ENCODE results near the gene UTY. TPM values are rescaled to one million over a fixed set of nuclear protein-coding genes. Genes with fewer than 3 reads are reported as not detected.

The UTY gene
- polyA plus RNA-seq, 3 donors, result not detected

- H3K36me3 Mint-ChIP-seq, result peaks cover 0 to 28% of the 10 kb centered on the region in 2 donors
- no peak overlapping the region for H3K4me3 Mint-ChIP-seq
- no peak overlapping the region for H3K27ac Mint-ChIP-seq
- DNase-seq, result no peak
- Histone ChIP-seq H3K4me3 (replicated peaks in 1 of 3; ENCODE audit: low read depth in 2 of 3, low read length in 3 of 3) (no peak overlapping the region), H3K4me2 (replicated peaks; ENCODE audit: extremely low read depth, low read length, poor library complexity, severe bottlenecking) (no peak overlapping the region), H3K27ac (ENCODE audit: low read depth in 1 of 2, low read length in 2 of 2) (no peak overlapping the region), H3K27me3 (ENCODE audit: control insufficient read depth in 2 of 2, insufficient read depth in 2 of 2, low read length in 2 of 2) (no peaks in the 10 kb centered on the region), H3K9ac (ENCODE audit: insufficient read depth, low read length, poor library complexity, severe bottlenecking) (no peak overlapping the region), H3K36me3 (replicated peaks in 1 of 2; ENCODE audit: control insufficient read depth in 1 of 2, insufficient read depth in 2 of 2, low read length in 2 of 2) (peaks cover 0 to 12% of the 10 kb centered on the region in 2 donors), H2AFZ (ENCODE audit: insufficient read depth, low read depth, low read length, poor library complexity, severe bottlenecking) (no peak overlapping the region), H4K20me1 (ENCODE audit: insufficient read depth, low read length) (no peaks in the 10 kb centered on the region), H3K4me1 (ENCODE audit: control insufficient read depth in 1 of 2, insufficient read depth in 2 of 2, low read length in 2 of 2) (peaks cover 0 to 3% of the 10 kb centered on the region in 2 donors), H3K79me2 (ENCODE audit: insufficient read depth, low read length) (no peaks in the 10 kb centered on the region), H3K9me3 (replicated peaks in 1 of 2; ENCODE audit: control insufficient read depth in 1 of 2, insufficient read depth in 1 of 2, low read length in 2 of 2) (no peaks in the 10 kb centered on the region)
- no peaks in the 10 kb centered on the region for H3K27me3 Mint-ChIP-seq (ENCODE audit: low read depth in 3 of 3)
- peaks cover 15% of the 10 kb centered on the region for H3K4me1 Mint-ChIP-seq
- intact Hi-C loops (cut with micrococcal nuclease), result no loop called here
- TF ChIP-seq, protein P1, sequence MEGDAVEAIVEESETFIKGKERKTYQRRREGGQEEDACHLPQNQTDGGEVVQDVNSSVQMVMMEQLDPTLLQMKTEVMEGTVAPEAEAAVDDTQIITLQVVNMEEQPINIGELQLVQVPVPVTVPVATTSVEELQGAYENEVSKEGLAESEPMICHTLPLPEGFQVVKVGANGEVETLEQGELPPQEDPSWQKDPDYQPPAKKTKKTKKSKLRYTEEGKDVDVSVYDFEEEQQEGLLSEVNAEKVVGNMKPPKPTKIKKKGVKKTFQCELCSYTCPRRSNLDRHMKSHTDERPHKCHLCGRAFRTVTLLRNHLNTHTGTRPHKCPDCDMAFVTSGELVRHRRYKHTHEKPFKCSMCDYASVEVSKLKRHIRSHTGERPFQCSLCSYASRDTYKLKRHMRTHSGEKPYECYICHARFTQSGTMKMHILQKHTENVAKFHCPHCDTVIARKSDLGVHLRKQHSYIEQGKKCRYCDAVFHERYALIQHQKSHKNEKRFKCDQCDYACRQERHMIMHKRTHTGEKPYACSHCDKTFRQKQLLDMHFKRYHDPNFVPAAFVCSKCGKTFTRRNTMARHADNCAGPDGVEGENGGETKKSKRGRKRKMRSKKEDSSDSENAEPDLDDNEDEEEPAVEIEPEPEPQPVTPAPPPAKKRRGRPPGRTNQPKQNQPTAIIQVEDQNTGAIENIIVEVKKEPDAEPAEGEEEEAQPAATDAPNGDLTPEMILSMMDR (IDR thresholded peaks at IDR 0.05), result no peak
- H3K9me3 Mint-ChIP-seq, result no peaks in the 10 kb centered on the region
- WGBS (ENCODE audit: insufficient coverage), result 80% methylated on average over 1 of the region's 2 CpGs
Measured at GRCh38 chrY:13474997-13475396, 4.8 kb downstream of the UTY start.

DNA sequence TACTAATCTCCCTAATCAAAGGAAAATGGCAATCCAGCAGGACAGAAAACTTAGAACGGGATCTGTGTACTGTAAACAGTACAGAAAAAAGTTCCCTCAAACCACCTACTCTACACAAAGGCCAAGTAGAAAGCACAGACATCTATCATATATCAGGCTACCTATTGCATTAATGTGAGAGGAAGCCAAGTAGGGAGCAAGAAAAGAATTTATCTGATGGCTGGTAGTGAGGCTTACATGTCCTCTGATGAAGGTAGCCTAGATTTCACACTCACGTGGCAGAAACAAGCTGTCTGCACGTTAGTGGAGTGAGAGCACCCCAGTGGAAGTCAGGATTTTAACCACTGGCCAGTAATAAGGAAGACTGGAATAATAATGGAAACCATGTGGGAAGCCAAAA is 28.3 kb downstream of the UTY start:
- Mint-ChIP-seq H3K4me1 (peaks cover 9% of the 10 kb centered on the region), H3K4me3 (no peak overlapping the region), H3K9me3 (no peaks in the 10 kb centered on the region), H3K36me3 (peaks cover 0 to 16% of the 10 kb centered on the region in 2 donors), H3K27me3 (ENCODE audit: low read depth in 3 of 3) (no peaks in the 10 kb centered on the region), H3K27ac (no peak overlapping the region)
- Histone ChIP-seq H2AFZ (ENCODE audit: insufficient read depth, low read depth, low read length, poor library complexity, severe bottlenecking) (no peak overlapping the region), H3K4me1 (ENCODE audit: control insufficient read depth in 1 of 2, insufficient read depth in 2 of 2, low read length in 2 of 2) (no peaks in the 10 kb centered on the region), H3K9me3 (replicated peaks in 1 of 2; ENCODE audit: control insufficient read depth in 1 of 2, insufficient read depth in 1 of 2, low read length in 2 of 2) (no peaks in the 10 kb centered on the region), H3K27ac (ENCODE audit: low read depth in 1 of 2, low read length in 2 of 2) (no peak overlapping the region), H3K27me3 (ENCODE audit: control insufficient read depth in 2 of 2, insufficient read depth in 2 of 2, low read length in 2 of 2) (no peaks in the 10 kb centered on the region), H3K9ac (ENCODE audit: insufficient read depth, low read length, poor library complexity, severe bottlenecking) (no peak overlapping the region), H3K4me3 (replicated peaks in 1 of 3; ENCODE audit: low read depth in 2 of 3, low read length in 3 of 3) (no peak overlapping the region), H3K36me3 (replicated peaks in 1 of 2; ENCODE audit: control insufficient read depth in 1 of 2, insufficient read depth in 2 of 2, low read length in 2 of 2) (peaks cover 0 to 8% of the 10 kb centered on the region in 2 donors), H4K20me1 (ENCODE audit: insufficient read depth, low read length) (no peaks in the 10 kb centered on the region), H3K79me2 (ENCODE audit: insufficient read depth, low read length) (no peaks in the 10 kb centered on the region), H3K4me2 (replicated peaks; ENCODE audit: extremely low read depth, low read length, poor library complexity, severe bottlenecking) (no peak overlapping the region)
- DNase-seq, result no peak
- intact Hi-C loops (cut with micrococcal nuclease), result no loop called here
- WGBS (ENCODE audit: insufficient coverage), result no CpG with 5 or more reads among the region's 3 CpGs
- TF ChIP-seq, protein P1 (IDR thresholded peaks at IDR 0.05), result no peak

Measured in CD14-positive monocyte (primary cell).